Type B pancreatic cell (in vitro differentiated cells): ENCODE results near the gene CHAC1. TPM values are rescaled to one million over a fixed set of nuclear protein-coding genes. Genes with fewer than 3 reads are reported as not detected.

Source experiments
- DNase-seq: peaks from one replicate; pipeline ENCODE4 v3.0.0; 2021; ENCODE audit warnings: mixed read lengths; ENCODE audit not compliant: unreplicated experiment; ENCODE audit errors: extremely low spot score
- H3K27ac Mint-ChIP-seq: 2 replicates; pipeline ENCODE4 v1.8.0; 2021; ENCODE audit warnings: mild to moderate bottlenecking, mixed read lengths
- H3K27me3 Mint-ChIP-seq: 2 replicates; pipeline ENCODE4 v1.8.0; 2021; ENCODE audit warnings: mixed read lengths
- H3K36me3 Mint-ChIP-seq: 2 replicates; pipeline ENCODE4 v1.8.0; 2021; ENCODE audit warnings: mixed read lengths
- H3K4me1 Mint-ChIP-seq: one replicate; pipeline ENCODE4 v1.8.0; 2021; ENCODE audit warnings: mixed read lengths; ENCODE audit not compliant: unreplicated experiment
- H3K4me3 Mint-ChIP-seq: 2 replicates; pipeline ENCODE4 v1.8.0; 2021; ENCODE audit warnings: mild to moderate bottlenecking, mixed read lengths
- H3K9me3 Mint-ChIP-seq: 2 replicates; pipeline ENCODE4 v1.8.0; 2021; ENCODE audit warnings: mixed read lengths
- total RNA-seq: library from RNA; stranded (reverse); gene quantifications from 2 replicates; pipeline ENCODE4 v1.2.1, GENCODE V29; 2021; ENCODE audit warnings: low replicate concordance
- TF ChIP-seq, protein P1 (sequence below): fragments of 200-600 bp; sonication (generic); conservative IDR thresholded peaks from 2 replicates; pipeline ENCODE4 v1.5.0; 2021; ENCODE audit warnings: antibody characterized with exemption, mild to moderate bottlenecking

The CHAC1 gene
- total RNA-seq, 1 donor from 2014 or later = 7.8 TPM

- H3K36me3 Mint-ChIP-seq = no peaks in the 10 kb centered on the region
- no peak for DNase-seq
- peaks cover 6% of the 10 kb centered on the region for H3K27me3 Mint-ChIP-seq
- no peaks in the 10 kb centered on the region for H3K9me3 Mint-ChIP-seq
- peaks cover 26% of the 10 kb centered on the region for H3K4me1 Mint-ChIP-seq
- no peak overlapping the region for H3K4me3 Mint-ChIP-seq
- H3K27ac Mint-ChIP-seq = no peak overlapping the region
- TF ChIP-seq, protein P1, sequence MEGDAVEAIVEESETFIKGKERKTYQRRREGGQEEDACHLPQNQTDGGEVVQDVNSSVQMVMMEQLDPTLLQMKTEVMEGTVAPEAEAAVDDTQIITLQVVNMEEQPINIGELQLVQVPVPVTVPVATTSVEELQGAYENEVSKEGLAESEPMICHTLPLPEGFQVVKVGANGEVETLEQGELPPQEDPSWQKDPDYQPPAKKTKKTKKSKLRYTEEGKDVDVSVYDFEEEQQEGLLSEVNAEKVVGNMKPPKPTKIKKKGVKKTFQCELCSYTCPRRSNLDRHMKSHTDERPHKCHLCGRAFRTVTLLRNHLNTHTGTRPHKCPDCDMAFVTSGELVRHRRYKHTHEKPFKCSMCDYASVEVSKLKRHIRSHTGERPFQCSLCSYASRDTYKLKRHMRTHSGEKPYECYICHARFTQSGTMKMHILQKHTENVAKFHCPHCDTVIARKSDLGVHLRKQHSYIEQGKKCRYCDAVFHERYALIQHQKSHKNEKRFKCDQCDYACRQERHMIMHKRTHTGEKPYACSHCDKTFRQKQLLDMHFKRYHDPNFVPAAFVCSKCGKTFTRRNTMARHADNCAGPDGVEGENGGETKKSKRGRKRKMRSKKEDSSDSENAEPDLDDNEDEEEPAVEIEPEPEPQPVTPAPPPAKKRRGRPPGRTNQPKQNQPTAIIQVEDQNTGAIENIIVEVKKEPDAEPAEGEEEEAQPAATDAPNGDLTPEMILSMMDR = no peak
Measured at GRCh38 chr15:40914013-40914412, 39.3 kb upstream of the CHAC1 start.

DNA sequence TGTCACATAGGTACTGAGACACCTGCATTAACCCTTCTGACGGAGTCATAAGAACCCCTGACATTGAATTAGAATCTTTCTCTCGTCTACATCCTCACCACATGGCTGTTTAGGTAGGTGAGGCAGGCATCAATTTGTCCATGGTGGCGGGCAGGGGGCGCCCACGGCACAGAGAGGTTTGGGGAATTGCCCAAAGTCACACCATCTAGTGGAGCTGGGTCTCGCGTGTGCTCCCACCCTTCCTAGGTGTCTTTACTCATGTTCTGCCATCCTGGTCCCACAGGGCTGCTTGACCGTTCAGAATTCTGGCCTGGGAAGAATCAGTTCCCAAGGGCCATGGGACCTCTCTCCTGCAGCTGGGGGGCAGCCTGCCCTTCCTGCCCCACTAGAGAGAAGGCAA, 38.8 kb upstream of the CHAC1 start:
- Mint-ChIP-seq H3K4me3 (no peak overlapping the region), H3K9me3 (no peaks in the 10 kb centered on the region), H3K4me1 (peaks cover 22% of the 10 kb centered on the region), H3K27ac (no peak overlapping the region), H3K27me3 (peaks cover 6% of the 10 kb centered on the region), H3K36me3 (no peaks in the 10 kb centered on the region)
- TF ChIP-seq, protein P1 = peak; percentile 24
- DNase-seq = no peak

GRCh38 chr15:40915116-40915661, 38.1 kb upstream of the CHAC1 start:
- TF ChIP-seq, protein P1 = no peak
- peaks cover 15% of the 10 kb centered on the region for H3K4me1 Mint-ChIP-seq
- peaks cover 10% of the 10 kb centered on the region for H3K27me3 Mint-ChIP-seq
- H3K27ac Mint-ChIP-seq = no peak overlapping the region
- H3K36me3 Mint-ChIP-seq = no peaks in the 10 kb centered on the region
- H3K4me3 Mint-ChIP-seq = no peak overlapping the region
- no peak for DNase-seq
- H3K9me3 Mint-ChIP-seq = no peaks in the 10 kb centered on the region

GRCh38 chr15:40915679-40916078, 37.6 kb upstream of the CHAC1 start:
- no peak for DNase-seq
- no peak overlapping the region for H3K27ac Mint-ChIP-seq
- TF ChIP-seq, protein P1 = no peak
- H3K27me3 Mint-ChIP-seq = peaks cover 12% of the 10 kb centered on the region
- H3K4me3 Mint-ChIP-seq = no peak overlapping the region
- peaks cover 11% of the 10 kb centered on the region for H3K4me1 Mint-ChIP-seq
- H3K36me3 Mint-ChIP-seq = no peaks in the 10 kb centered on the region
- H3K9me3 Mint-ChIP-seq = no peaks in the 10 kb centered on the region

DNA sequence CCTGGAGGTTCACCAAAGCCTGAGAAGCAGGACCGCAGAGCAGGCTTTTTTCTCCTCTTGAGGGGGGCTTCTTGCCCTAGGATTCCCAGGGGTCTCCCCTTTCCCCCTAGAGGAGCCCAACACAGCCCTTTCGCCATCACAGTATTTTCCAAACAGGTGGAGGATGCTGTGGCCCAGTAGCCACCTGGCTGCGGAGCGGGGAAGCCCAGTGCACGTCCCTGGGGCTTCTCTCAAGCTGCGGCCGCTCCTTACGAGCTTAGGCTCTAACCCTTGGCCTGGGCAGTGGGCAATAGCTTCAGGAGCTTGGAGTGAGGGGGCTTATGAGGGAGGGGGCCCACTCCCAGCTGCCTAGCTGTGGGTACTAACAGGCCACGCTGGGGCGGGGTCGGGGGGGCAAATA, 35.7 kb upstream of the CHAC1 start:
- no peaks in the 10 kb centered on the region for H3K36me3 Mint-ChIP-seq
- no peaks in the 10 kb centered on the region for H3K9me3 Mint-ChIP-seq
- H3K27me3 Mint-ChIP-seq = peaks cover 26% of the 10 kb centered on the region
- DNase-seq = no peak
- H3K27ac Mint-ChIP-seq = no peak overlapping the region
- TF ChIP-seq, protein P1 = no peak
- H3K4me3 Mint-ChIP-seq = no peak overlapping the region
- H3K4me1 Mint-ChIP-seq = no peaks in the 10 kb centered on the region
